CD8-positive, alpha-beta memory T cell (primary cell): Measurements from ENCODE around the gene TICAM2. TPM values are rescaled to one million over a fixed set of nuclear protein-coding genes. Genes with fewer than 3 reads are reported as not detected.

Source experiments
- CTCF ChIA-PET: fragments of 350-600 bp; sonication (Branson Sonifier 250); formaldehyde crosslinking; loops from one replicate; lab custom pipeline; 2021; ENCODE audit warnings: antibody characterized with exemption; lab: Charles Lee
- POLR2A ChIA-PET: fragments of 350-600 bp; sonication (Branson Sonifier 250); formaldehyde crosslinking; loops from one replicate; lab custom pipeline; 2021; ENCODE audit warnings: antibody characterized with exemption; lab: Charles Lee
- DNase-seq, 5 donors: peaks; one replicate each; pipeline versions ENCODE4 v3.0.0 to v3.0.0-alpha.2; 2020 to 2022; ENCODE audit warnings: mixed read lengths in 1 of 5
- H3K27ac ChIP-seq: one replicate; pipeline ENCODE4 v1.7.0; 2013; ENCODE audit warnings: low read depth, mild to moderate bottlenecking, low read length, moderate library complexity
- H3K27me3 ChIP-seq: 2 replicates; pipeline ENCODE4 v1.7.0; 2013; ENCODE audit warnings: low read length, mild to moderate bottlenecking; ENCODE audit not compliant: insufficient read depth, poor library complexity, severe bottlenecking
- H3K36me3 ChIP-seq: 2 replicates; pipeline ENCODE4 v1.7.0; 2013; ENCODE audit warnings: mild to moderate bottlenecking, low read length, moderate library complexity; ENCODE audit not compliant: insufficient read depth
- H3K4me1 ChIP-seq: 2 replicates; pipeline ENCODE4 v1.7.0; 2013; ENCODE audit warnings: mild to moderate bottlenecking, low read length, moderate library complexity; ENCODE audit not compliant: insufficient read depth
- H3K4me3 ChIP-seq: 2 replicates; pipeline ENCODE4 v1.7.0; 2013; ENCODE audit warnings: mild to moderate bottlenecking, low read length
- H3K9me3 ChIP-seq: 2 replicates; pipeline ENCODE4 v1.7.0; 2013; ENCODE audit warnings: mild to moderate bottlenecking, low read length
- H3K27ac Mint-ChIP-seq, 8 donors: one replicate each; pipeline ENCODE4 v1.8.0; 2020 to 2021; ENCODE audit warnings: mixed read lengths in 8 of 8, mild to moderate bottlenecking in 6 of 8, inconsistent platforms in 3 of 8, moderate library complexity in 3 of 8
- H3K27me3 Mint-ChIP-seq, 2 donors: one replicate each; pipeline ENCODE4 v1.8.0; 2020 to 2021; ENCODE audit warnings: mixed read lengths in 2 of 2, mild to moderate bottlenecking in 1 of 2, moderate library complexity in 1 of 2
- H3K36me3 Mint-ChIP-seq, 3 donors: one replicate each; pipeline ENCODE4 v1.8.0; 2020 to 2021; ENCODE audit warnings: mixed read lengths in 3 of 3, inconsistent platforms in 1 of 3, mild to moderate bottlenecking in 1 of 3
- H3K4me1 Mint-ChIP-seq, 3 donors: one replicate each; pipeline ENCODE4 v1.8.0; 2020 to 2021; ENCODE audit warnings: mixed read lengths in 3 of 3, inconsistent platforms in 1 of 3, mild to moderate bottlenecking in 1 of 3
- H3K4me3 Mint-ChIP-seq, 7 donors: one replicate each; pipeline ENCODE4 v1.8.0; 2020 to 2021; ENCODE audit warnings: mixed read lengths in 7 of 7, mild to moderate bottlenecking in 6 of 7, moderate library complexity in 4 of 7, inconsistent platforms in 2 of 7
- H3K9me3 Mint-ChIP-seq, 5 donors: one replicate each; pipeline ENCODE4 v1.8.0; 2020 to 2022; ENCODE audit warnings: mixed read lengths in 5 of 5, mild to moderate bottlenecking in 3 of 5, moderate library complexity in 2 of 5, inconsistent platforms in 1 of 5
- polyA plus RNA-seq: library from polyadenylated mRNA; unstranded; fragments of 300-500 nt; fragmentation: Illumina TruSeq; gene quantifications from one replicate; pipeline ENCODE4 v1.2.3, GENCODE V29; 2021
- total RNA-seq, 2 experiments: library from RNA; stranded (reverse); gene quantifications; one replicate each; pipeline ENCODE4 v1.2.3, GENCODE V29; 2021

The TICAM2 gene
- total and polyA plus RNA-seq, 3 experiments from 2014 or later, result 0.29 to 1.4 (median 0.72) TPM

- H3K4me3 ChIP-seq, result peak overlapping the region; percentile 74
Measured at GRCh38 chr5:115542086-115542485, 60.2 kb downstream of the TICAM2 start.

GRCh38 chr5:115541611-115542010 is 60.7 kb downstream of the TICAM2 start:
- peaks cover 23 to 69% (median 27%) of the 10 kb centered on the region in 3 donors for H3K36me3 Mint-ChIP-seq
- Histone ChIP-seq H3K36me3 (peaks cover 4% of the 10 kb centered on the region), H3K9me3 (no peaks in the 10 kb centered on the region), H3K4me3 (peak overlapping the region; percentile 3), H3K27me3 (no peaks in the 10 kb centered on the region), H3K4me1 (peaks cover 72% of the 10 kb centered on the region), H3K27ac (no peak overlapping the region)
- peak overlapping the region; percentile 94 to 100 (median 97) for H3K4me3 Mint-ChIP-seq
- CTCF ChIA-PET, result no interaction called here
- H3K27me3 Mint-ChIP-seq, result peaks cover 0 to 2% of the 10 kb centered on the region in 2 donors
- peaks cover 0 to 6% (median 0%) of the 10 kb centered on the region in 5 donors for H3K9me3 Mint-ChIP-seq
- peaks cover 73 to 81% (median 80%) of the 10 kb centered on the region in 3 donors for H3K4me1 Mint-ChIP-seq
- no peak for DNase-seq
- POLR2A ChIA-PET, result no interaction called here
- H3K27ac Mint-ChIP-seq, result peak overlapping the region in 3 of 8 donors; percentile 8 to 14 (median 12)

More at GRCh38 chr5:115542086-115542485, 60.2 kb downstream of the TICAM2 start:
- ChIA-PET POLR2A (no interaction called here), CTCF (no interaction called here)
- Mint-ChIP-seq H3K4me3 (peak overlapping the region; percentile 94 to 100 (median 97)), H3K27me3 (peaks cover 0 to 2% of the 10 kb centered on the region in 2 donors), H3K4me1 (peaks cover 69 to 76% (median 75%) of the 10 kb centered on the region in 3 donors), H3K27ac (peak overlapping the region in 5 of 8 donors; percentile 15 to 98 (median 93)), H3K36me3 (peaks cover 19 to 64% (median 24%) of the 10 kb centered on the region in 3 donors), H3K9me3 (peaks cover 0 to 6% (median 0%) of the 10 kb centered on the region in 5 donors)
- Histone ChIP-seq H3K36me3 (peaks cover 4% of the 10 kb centered on the region), H3K27ac (peak overlapping the region; percentile 1), H3K4me1 (peaks cover 67% of the 10 kb centered on the region), H3K9me3 (no peaks in the 10 kb centered on the region), H3K27me3 (no peaks in the 10 kb centered on the region)
- no peak for DNase-seq

- Mint-ChIP-seq H3K27me3 (no peaks in the 10 kb centered on the region), H3K27ac (no peak overlapping the region), H3K9me3 (no peaks in the 10 kb centered on the region), H3K36me3 (peaks cover 32 to 69% (median 35%) of the 10 kb centered on the region in 3 donors), H3K4me3 (peak overlapping the region in 6 of 7 donors; percentile 5 to 63 (median 26)), H3K4me1 (peaks cover 85 to 98% (median 94%) of the 10 kb centered on the region in 3 donors)
- POLR2A ChIA-PET, result no interaction called here
- Histone ChIP-seq H3K4me1 (peaks cover 63% of the 10 kb centered on the region), H3K36me3 (peaks cover 4% of the 10 kb centered on the region), H3K4me3 (no peak overlapping the region), H3K27ac (no peak overlapping the region), H3K27me3 (no peaks in the 10 kb centered on the region), H3K9me3 (no peaks in the 10 kb centered on the region)
- CTCF ChIA-PET, result no interaction called here
- DNase-seq, result no peak
Measured at GRCh38 chr5:115535479-115536035, 66.7 kb downstream of the TICAM2 start.

- Mint-ChIP-seq H3K4me1 (peaks cover 80 to 95% (median 91%) of the 10 kb centered on the region in 3 donors), H3K4me3 (peak overlapping the region in 2 of 7 donors; percentile 1 to 37), H3K27ac (peak overlapping the region in 1 of 8 donors; percentile 32), H3K9me3 (no peaks in the 10 kb centered on the region), H3K36me3 (peaks cover 20 to 64% (median 27%) of the 10 kb centered on the region in 3 donors), H3K27me3 (no peaks in the 10 kb centered on the region)
- ChIA-PET CTCF (no interaction called here), POLR2A (no interaction called here)
- no peak for DNase-seq
- Histone ChIP-seq H3K36me3 (peaks cover 4% of the 10 kb centered on the region), H3K4me3 (no peak overlapping the region), H3K27ac (no peak overlapping the region), H3K9me3 (no peaks in the 10 kb centered on the region), H3K4me1 (peaks cover 50% of the 10 kb centered on the region), H3K27me3 (no peaks in the 10 kb centered on the region)
Measured at GRCh38 chr5:115532517-115532916, 69.8 kb downstream of the TICAM2 start.

GRCh38 chr5:115531787-115532367 is 70.4 kb downstream of the TICAM2 start:
- Mint-ChIP-seq H3K27ac (peak overlapping the region in 4 of 8 donors; percentile 0 to 58 (median 22)), H3K4me1 (peaks cover 81 to 94% (median 91%) of the 10 kb centered on the region in 3 donors), H3K27me3 (no peaks in the 10 kb centered on the region), H3K9me3 (no peaks in the 10 kb centered on the region), H3K4me3 (peak overlapping the region in 3 of 7 donors; percentile 0 to 23 (median 3)), H3K36me3 (peaks cover 15 to 62% (median 23%) of the 10 kb centered on the region in 3 donors)
- POLR2A ChIA-PET, result no interaction called here
- Histone ChIP-seq H3K27ac (no peak overlapping the region), H3K36me3 (peaks cover 4% of the 10 kb centered on the region), H3K4me1 (peaks cover 44% of the 10 kb centered on the region), H3K4me3 (no peak overlapping the region), H3K27me3 (no peaks in the 10 kb centered on the region), H3K9me3 (no peaks in the 10 kb centered on the region)
- no peak for DNase-seq
- CTCF ChIA-PET, result interaction anchor here (0.6 kb wide), 1 partner anchor 42 kb away, joined by 4 read pairs; no protein-coding TSS in a partner anchor

GRCh38 chr5:115531380-115531779 is 70.9 kb downstream of the TICAM2 start:
- H3K36me3 Mint-ChIP-seq, result peaks cover 10 to 61% (median 19%) of the 10 kb centered on the region in 3 donors
- no peak overlapping the region for H3K27ac ChIP-seq

GRCh38 chr5:115530426-115530825 is 71.9 kb downstream of the TICAM2 start:
- H3K4me1 ChIP-seq, result peaks cover 37% of the 10 kb centered on the region
- Mint-ChIP-seq H3K27me3 (no peaks in the 10 kb centered on the region), H3K36me3 (peaks cover 5 to 56% (median 17%) of the 10 kb centered on the region in 3 donors), H3K4me3 (no peak overlapping the region), H3K9me3 (no peaks in the 10 kb centered on the region), H3K4me1 (peaks cover 71 to 89% (median 85%) of the 10 kb centered on the region in 3 donors), H3K27ac (no peak overlapping the region)
- H3K27ac ChIP-seq, result no peak overlapping the region
- peaks cover 4% of the 10 kb centered on the region for H3K36me3 ChIP-seq
- H3K27me3 ChIP-seq, result no peaks in the 10 kb centered on the region
- CTCF ChIA-PET, result no interaction called here
- no peak for DNase-seq
- POLR2A ChIA-PET, result no interaction called here
- H3K9me3 ChIP-seq, result no peaks in the 10 kb centered on the region
- no peak overlapping the region for H3K4me3 ChIP-seq

More at GRCh38 chr5:115531380-115531779, 70.9 kb downstream of the TICAM2 start:
- no peak for DNase-seq
- no peaks in the 10 kb centered on the region for H3K27me3 Mint-ChIP-seq
- no peaks in the 10 kb centered on the region for H3K9me3 ChIP-seq
- peak overlapping the region in 1 of 8 donors; percentile 2 for H3K27ac Mint-ChIP-seq
- H3K9me3 Mint-ChIP-seq, result no peaks in the 10 kb centered on the region
- CTCF ChIA-PET, result interaction anchor here (0.6 kb wide), 1 partner anchor 43 kb away, joined by 4 read pairs; no protein-coding TSS in a partner anchor
- H3K4me3 Mint-ChIP-seq, result peak overlapping the region in 1 of 7 donors; percentile 12
- no peak overlapping the region for H3K4me3 ChIP-seq
- H3K27me3 ChIP-seq, result no peaks in the 10 kb centered on the region
- peaks cover 4% of the 10 kb centered on the region for H3K36me3 ChIP-seq
- peaks cover 79 to 94% (median 91%) of the 10 kb centered on the region in 3 donors for H3K4me1 Mint-ChIP-seq
- peaks cover 39% of the 10 kb centered on the region for H3K4me1 ChIP-seq
- POLR2A ChIA-PET, result no interaction called here
